H1 (cell line): ENCODE results near the gene NDUFA11. TPM values are rescaled to one million over a fixed set of nuclear protein-coding genes. Genes with fewer than 3 reads are reported as not detected.

Experiments
- CBX5 ChIP-seq: fragments of 300-800, 300-1000 bp; sonication (generic); IDR thresholded peaks from 2 replicates; pipeline ENCODE4 v1.7.1; 2016; ENCODE audit warnings: antibody characterized with exemption, low read length, low read depth
- CHD1 ChIP-seq: IDR thresholded peaks from 2 replicates; pipeline ENCODE4 v1.6.1; 2012; ENCODE audit warnings: low read depth, low read length, improper control_type of control experiment
- JUN ChIP-seq: IDR thresholded peaks from 2 replicates; pipeline ENCODE4 v1.6.1; 2011; ENCODE audit warnings: low read depth, mild to moderate bottlenecking, improper control_type of control experiment, low read length
- NANOG ChIP-seq: IDR thresholded peaks from 2 replicates; pipeline ENCODE4 v1.6.1; 2011; ENCODE audit warnings: low read length, low read depth, mild to moderate bottlenecking, inconsistent platforms; ENCODE audit not compliant: insufficient read depth, poor library complexity, severe bottlenecking
- SIX5 ChIP-seq: IDR thresholded peaks from 2 replicates; pipeline ENCODE4 v1.6.1; 2011; ENCODE audit warnings: mild to moderate bottlenecking, low read depth, low read length
- SUZ12 ChIP-seq: fragments of 200-600 bp; sonication (generic); IDR thresholded peaks from 2 replicates; pipeline ENCODE4 v1.6.1; 2012; ENCODE audit warnings: mild to moderate bottlenecking, inconsistent platforms, low read length, moderate library complexity, mixed read lengths
- ZNF274 ChIP-seq: IDR thresholded peaks from 2 replicates; pipeline ENCODE4 v1.7.0; 2012; ENCODE audit warnings: low read length, borderline replicate concordance; ENCODE audit errors: extremely low read depth
- polyA plus RNA-seq, 7 experiments: library from polyadenylated mRNA; depleted of rRNA in 3 of 7; stranded (reverse) in 5 of 7; unstranded in 2 of 7; fragments of >200 nt in 5 of 7; fragments of 200-250 nt in 2 of 7; gene quantifications; 1 replicate in 5 of 7; 2 replicates in 1 of 7; 4 replicates in 1 of 7; pipeline versions ENCODE4 v1.2.1 to v1.2.3, GENCODE V29; 2011 to 2013; ENCODE audit warnings: missing spikeins in 2 of 7, mixed read lengths in 2 of 7
- total RNA-seq: library from RNA; stranded (reverse); fragmentation: NEBNext Ultra II Directional; extraction: Animal tissue kit (Norgen Biotek cat#: 25700); gene quantifications from 2 replicates; pipeline ENCODE4 v1.2.1, GENCODE V29; 2021
- TF ChIP-seq, protein P1 (sequence below): IDR thresholded peaks from 2 replicates; pipeline ENCODE4 v1.6.1; 2012; ENCODE audit warnings: low read length, inconsistent platforms
- TF ChIP-seq, protein P2 (sequence below): IDR thresholded peaks from 2 replicates; pipeline ENCODE4 v1.6.1; 2011; ENCODE audit warnings: low read length, improper control_type of control experiment

NDUFA11 gene
- total and polyA plus RNA-seq, 2 of the 8 experiments (the other 6 are each of a cell fraction or from before 2014, with no cell fraction given), result 205 to 1,037 TPM

DNA sequence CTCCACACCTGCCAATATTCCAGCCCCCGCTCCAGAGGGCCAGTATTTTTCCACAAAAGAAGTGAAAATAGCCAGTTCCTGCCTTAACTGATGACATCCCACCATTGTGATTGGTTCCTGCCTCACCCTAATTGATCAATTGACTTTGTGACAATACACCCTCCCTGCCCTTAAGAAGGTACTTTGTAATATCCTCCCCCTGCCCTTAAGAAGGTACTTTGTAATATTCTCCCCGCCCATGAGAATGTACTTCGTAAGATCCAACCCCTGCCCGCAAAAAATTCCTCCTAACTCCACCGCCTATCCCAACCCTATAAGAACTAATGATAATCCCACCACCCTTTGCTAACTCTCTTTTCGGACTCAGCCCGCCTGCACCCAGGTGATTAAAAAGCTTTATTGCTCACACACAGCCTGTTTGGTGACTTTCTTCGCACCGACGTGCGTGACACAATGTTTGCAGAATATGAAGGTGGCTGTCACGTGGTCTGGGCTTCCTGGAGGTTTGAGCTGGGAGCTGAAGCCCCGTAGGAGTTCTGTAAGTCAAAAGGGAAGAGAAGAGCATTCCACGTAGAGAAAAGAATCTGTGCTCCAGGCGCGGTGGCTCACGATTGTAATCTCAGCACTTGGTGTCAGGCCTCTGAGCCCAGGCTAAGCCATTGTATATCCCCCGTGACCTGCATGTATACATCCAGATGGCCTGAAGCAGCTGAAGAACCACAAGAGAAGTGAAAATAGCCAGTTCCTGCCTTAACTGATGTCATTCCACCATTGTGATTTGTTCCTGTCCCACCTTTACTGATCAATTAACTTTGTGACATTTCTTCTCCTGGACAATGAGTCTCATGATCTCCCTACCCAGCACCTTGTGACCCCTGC lies 46.1 kb downstream of the NDUFA11 start (continued):
- TF ChIP-seq, protein P1, sequence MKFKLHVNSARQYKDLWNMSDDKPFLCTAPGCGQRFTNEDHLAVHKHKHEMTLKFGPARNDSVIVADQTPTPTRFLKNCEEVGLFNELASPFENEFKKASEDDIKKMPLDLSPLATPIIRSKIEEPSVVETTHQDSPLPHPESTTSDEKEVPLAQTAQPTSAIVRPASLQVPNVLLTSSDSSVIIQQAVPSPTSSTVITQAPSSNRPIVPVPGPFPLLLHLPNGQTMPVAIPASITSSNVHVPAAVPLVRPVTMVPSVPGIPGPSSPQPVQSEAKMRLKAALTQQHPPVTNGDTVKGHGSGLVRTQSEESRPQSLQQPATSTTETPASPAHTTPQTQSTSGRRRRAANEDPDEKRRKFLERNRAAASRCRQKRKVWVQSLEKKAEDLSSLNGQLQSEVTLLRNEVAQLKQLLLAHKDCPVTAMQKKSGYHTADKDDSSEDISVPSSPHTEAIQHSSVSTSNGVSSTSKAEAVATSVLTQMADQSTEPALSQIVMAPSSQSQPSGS, result no peak
- TF ChIP-seq ZNF274 (no peak), JUN (no peak), NANOG (no peak), CHD1 (no peak), SUZ12 (no peak), SIX5 (no peak), CBX5 (no peak)
- TF ChIP-seq, protein P2, sequence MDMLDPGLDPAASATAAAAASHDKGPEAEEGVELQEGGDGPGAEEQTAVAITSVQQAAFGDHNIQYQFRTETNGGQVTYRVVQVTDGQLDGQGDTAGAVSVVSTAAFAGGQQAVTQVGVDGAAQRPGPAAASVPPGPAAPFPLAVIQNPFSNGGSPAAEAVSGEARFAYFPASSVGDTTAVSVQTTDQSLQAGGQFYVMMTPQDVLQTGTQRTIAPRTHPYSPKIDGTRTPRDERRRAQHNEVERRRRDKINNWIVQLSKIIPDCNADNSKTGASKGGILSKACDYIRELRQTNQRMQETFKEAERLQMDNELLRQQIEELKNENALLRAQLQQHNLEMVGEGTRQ, result no peak
